Measurements from ENCODE around the gene ZNF362.

ZNF362 gene

GRCh38 chr1:33296082-33296458 is 39.8 kb downstream of the ZNF362 start:
- TF ChIP-seq, protein P1, sequence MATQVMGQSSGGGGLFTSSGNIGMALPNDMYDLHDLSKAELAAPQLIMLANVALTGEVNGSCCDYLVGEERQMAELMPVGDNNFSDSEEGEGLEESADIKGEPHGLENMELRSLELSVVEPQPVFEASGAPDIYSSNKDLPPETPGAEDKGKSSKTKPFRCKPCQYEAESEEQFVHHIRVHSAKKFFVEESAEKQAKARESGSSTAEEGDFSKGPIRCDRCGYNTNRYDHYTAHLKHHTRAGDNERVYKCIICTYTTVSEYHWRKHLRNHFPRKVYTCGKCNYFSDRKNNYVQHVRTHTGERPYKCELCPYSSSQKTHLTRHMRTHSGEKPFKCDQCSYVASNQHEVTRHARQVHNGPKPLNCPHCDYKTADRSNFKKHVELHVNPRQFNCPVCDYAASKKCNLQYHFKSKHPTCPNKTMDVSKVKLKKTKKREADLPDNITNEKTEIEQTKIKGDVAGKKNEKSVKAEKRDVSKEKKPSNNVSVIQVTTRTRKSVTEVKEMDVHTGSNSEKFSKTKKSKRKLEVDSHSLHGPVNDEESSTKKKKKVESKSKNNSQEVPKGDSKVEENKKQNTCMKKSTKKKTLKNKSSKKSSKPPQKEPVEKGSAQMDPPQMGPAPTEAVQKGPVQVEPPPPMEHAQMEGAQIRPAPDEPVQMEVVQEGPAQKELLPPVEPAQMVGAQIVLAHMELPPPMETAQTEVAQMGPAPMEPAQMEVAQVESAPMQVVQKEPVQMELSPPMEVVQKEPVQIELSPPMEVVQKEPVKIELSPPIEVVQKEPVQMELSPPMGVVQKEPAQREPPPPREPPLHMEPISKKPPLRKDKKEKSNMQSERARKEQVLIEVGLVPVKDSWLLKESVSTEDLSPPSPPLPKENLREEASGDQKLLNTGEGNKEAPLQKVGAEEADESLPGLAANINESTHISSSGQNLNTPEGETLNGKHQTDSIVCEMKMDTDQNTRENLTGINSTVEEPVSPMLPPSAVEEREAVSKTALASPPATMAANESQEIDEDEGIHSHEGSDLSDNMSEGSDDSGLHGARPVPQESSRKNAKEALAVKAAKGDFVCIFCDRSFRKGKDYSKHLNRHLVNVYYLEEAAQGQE (IDR thresholded peaks at IDR 0.05; ENCODE audit: low read depth) = no peak
- TF ChIP-seq TCF12 (IDR thresholded peaks at IDR 0.05; ENCODE audit: low read depth) = no peak
- TF ChIP-seq TAF1 (IDR thresholded peaks at IDR 0.05; ENCODE audit: low read depth) = no peak
- no peak for TF ChIP-seq EP300 (IDR thresholded peaks at IDR 0.05; ENCODE audit: borderline replicate concordance)
- TF ChIP-seq MAX (IDR thresholded peaks at IDR 0.05) = no peak
- TF ChIP-seq RAD21 (IDR thresholded peaks at IDR 0.05; ENCODE audit: low read depth) = no peak
- no peak for TF ChIP-seq ZBTB7A (IDR thresholded peaks at IDR 0.05; ENCODE audit: low read depth)
- TF ChIP-seq CEBPB (IDR thresholded peaks at IDR 0.05) = no peak
- no peak for TF ChIP-seq FOXM1 (IDR thresholded peaks at IDR 0.05; ENCODE audit: borderline replicate concordance, low read depth)
- no peak for TF ChIP-seq CREB1 (IDR thresholded peaks at IDR 0.05; ENCODE audit: low read depth)
- TF ChIP-seq NFIC (IDR thresholded peaks at IDR 0.05) = no peak
- no peak for TF ChIP-seq EGR1 (IDR thresholded peaks at IDR 0.05)
- TF ChIP-seq TEAD4 (IDR thresholded peaks at IDR 0.05) = no peak
- no peak for TF ChIP-seq USF1 (IDR thresholded peaks at IDR 0.05)
- TF ChIP-seq YY1 (IDR thresholded peaks at IDR 0.05; ENCODE audit: low read depth) = no peak

- no peak for TF ChIP-seq RAD21 (IDR thresholded peaks at IDR 0.05; ENCODE audit: low read depth)
- no peak for TF ChIP-seq FOXM1 (IDR thresholded peaks at IDR 0.05; ENCODE audit: borderline replicate concordance, low read depth)
- no peak for TF ChIP-seq NFIC (IDR thresholded peaks at IDR 0.05)
- no peak for TF ChIP-seq ZBTB7A (IDR thresholded peaks at IDR 0.05; ENCODE audit: low read depth)
- no peak for TF ChIP-seq TEAD4 (IDR thresholded peaks at IDR 0.05)
- no peak for TF ChIP-seq USF1 (IDR thresholded peaks at IDR 0.05)
- TF ChIP-seq CREB1 (IDR thresholded peaks at IDR 0.05; ENCODE audit: low read depth) = no peak
- TF ChIP-seq CEBPB (IDR thresholded peaks at IDR 0.05) = no peak
- TF ChIP-seq TAF1 (IDR thresholded peaks at IDR 0.05; ENCODE audit: low read depth) = no peak
- no peak for TF ChIP-seq TCF12 (IDR thresholded peaks at IDR 0.05; ENCODE audit: low read depth)
- no peak for TF ChIP-seq YY1 (IDR thresholded peaks at IDR 0.05; ENCODE audit: low read depth)
- no peak for TF ChIP-seq MAX (IDR thresholded peaks at IDR 0.05)
- TF ChIP-seq, protein P1 (IDR thresholded peaks at IDR 0.05; ENCODE audit: low read depth) = no peak
- TF ChIP-seq EP300 (IDR thresholded peaks at IDR 0.05; ENCODE audit: borderline replicate concordance) = no peak
- TF ChIP-seq EGR1 (IDR thresholded peaks at IDR 0.05) = no peak
Measured at GRCh38 chr1:33296824-33297223, 40.5 kb downstream of the ZNF362 start.

- TF ChIP-seq MAX (IDR thresholded peaks at IDR 0.05) (no peak), USF1 (IDR thresholded peaks at IDR 0.05) (no peak), CEBPB (IDR thresholded peaks at IDR 0.05) (no peak), TAF1 (IDR thresholded peaks at IDR 0.05; ENCODE audit: low read depth) (no peak), YY1 (IDR thresholded peaks at IDR 0.05; ENCODE audit: low read depth) (no peak)
- TF ChIP-seq, protein P1 (IDR thresholded peaks at IDR 0.05; ENCODE audit: low read depth) = no peak
Measured at GRCh38 chr1:33297911-33298622, 41.8 kb downstream of the ZNF362 start.

Measured in Ishikawa (cell line).